Aorta (tissue), 5 donors: ENCODE data around the gene SLMAP. TPM values are rescaled to one million over a fixed set of nuclear protein-coding genes. Genes with fewer than 3 reads are reported as not detected.

Experiments used
- ATAC-seq: fragments of 200-7000 bp; cut with Tn5 transposase; one replicate; pipeline ENCODE4 v1.9.1; 2022; ENCODE audit warnings: moderate library complexity; ENCODE audit not compliant: low FRiP score
- DNase-seq, 2 donors: peaks; one replicate each; pipeline ENCODE4 v3.0.0-alpha.2; 2020
- H3K27ac ChIP-seq, 2 donors: one replicate each; pipeline ENCODE4 v1.5.1; 2013; ENCODE audit warnings: low read length in 2 of 2, mild to moderate bottlenecking in 2 of 2, moderate library complexity in 2 of 2, control low read depth in 1 of 2, inconsistent platforms in 1 of 2, low read depth in 1 of 2
- H3K27me3 ChIP-seq, 2 donors: one replicate each; pipeline ENCODE4 v1.6.1; 2013; ENCODE audit warnings: control low read depth in 1 of 2, low read length in 1 of 2, mild to moderate bottlenecking in 1 of 2, moderate library complexity in 1 of 2; ENCODE audit not compliant: insufficient read depth in 2 of 2, control insufficient read depth in 1 of 2
- H3K36me3 ChIP-seq, 2 donors: one replicate each; pipeline ENCODE4 v1.6.1; 2013; ENCODE audit warnings: control low read depth in 1 of 2, low read length in 1 of 2, mild to moderate bottlenecking in 1 of 2; ENCODE audit not compliant: insufficient read depth in 2 of 2, control insufficient read depth in 1 of 2
- H3K4me1 ChIP-seq, 2 donors: one replicate each; pipeline ENCODE4 v1.6.1; 2013; ENCODE audit warnings: low read length in 2 of 2, control low read depth in 1 of 2, mild to moderate bottlenecking in 1 of 2, moderate library complexity in 1 of 2; ENCODE audit not compliant: insufficient read depth in 2 of 2, control insufficient read depth in 1 of 2
- H3K4me3 ChIP-seq, 2 donors: one replicate each; pipeline ENCODE4 v1.5.1; 2013; ENCODE audit warnings: low read length in 2 of 2, control low read depth in 1 of 2, mild to moderate bottlenecking in 1 of 2
- H3K9me3 ChIP-seq: one replicate; pipeline ENCODE4 v1.6.1; 2013; ENCODE audit warnings: mild to moderate bottlenecking, low read length; ENCODE audit not compliant: control insufficient read depth
- WGBS, 2 donors: extraction: QIAGEN DNeasy Blood & Tissue Kit; methylation state at CpG; one replicate each; pipeline ENCODE4 v1.1.7; 2013; 5-methylcytosine and 5-hydroxymethylcytosine counted together
- intact Hi-C, 2 donors: fragments of 100-400 bp; cut with DNase I; formaldehyde crosslinking; loops; one replicate each; pipeline versions ENCODE4 v1.14.2 to v1.15.0; 2022
- polyA plus RNA-seq, 2 donors: library from polyadenylated mRNA; stranded (reverse); fragments of 200-250 nt; gene quantifications; one replicate each; pipeline ENCODE4 v1.2.3, GENCODE V29; 2013
- total RNA-seq, 2 donors: library from RNA; stranded (reverse); fragmentation: NEBNext Ultra II Directional; extraction: Animal tissue kit (Norgen Biotek cat#: 25700); gene quantifications; one replicate each; pipeline ENCODE4 v1.2.1, GENCODE V29; 2021
- donor health status: healthy with polysubstance abuse.
- donor health status: Bipolar disorder and iron deficiency.
- donor health status: DM: no; HTN: no; CAD: no.
- donor health status: DM: no; HTN: no; CAD: no.
- donor health status: DM: yes; HTN: yes; CAD: no.

SLMAP gene
- total and polyA plus RNA-seq, 4 donors: 81.4 to 546 (median 170) TPM

DNA sequence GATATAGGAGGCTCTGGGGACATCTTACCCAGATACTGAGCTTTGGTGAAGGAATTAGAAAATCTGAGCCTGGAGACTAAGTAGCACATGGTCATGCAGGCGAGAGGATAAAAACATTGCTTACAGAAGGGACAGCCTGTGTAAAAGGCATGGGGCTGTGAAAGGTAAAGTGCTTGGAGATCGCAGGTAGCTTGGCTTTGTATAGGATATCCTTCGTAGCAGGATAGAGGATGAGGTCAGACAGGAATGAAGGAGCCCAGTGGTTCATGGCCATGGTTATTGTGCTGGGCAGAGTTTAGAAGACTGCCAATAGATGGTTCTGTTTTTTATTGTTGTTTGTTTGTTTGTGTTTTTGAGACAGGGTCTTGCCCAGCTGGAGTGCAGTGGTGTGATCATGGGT lies 82.5 kb downstream of the SLMAP start:
- intact Hi-C loops: no loop called here
- 94 to 96% methylated on average over 3 of the region's 3 CpGs for WGBS, 2 donors
- no peak for ATAC-seq

GRCh38 chr3:57840473-57840872 lies 84.4 kb downstream of the SLMAP start:
- no peaks in the 10 kb centered on the region for H3K36me3 ChIP-seq
- DNase-seq (no peak), ATAC-seq (no peak)
- H3K27me3 ChIP-seq: no peaks in the 10 kb centered on the region
- 91 to 96% methylated on average over 1 of the region's 1 CpG for whole genome bisulfite sequencing, 2 donors
- intact Hi-C loops: no loop called here
- no peak overlapping the region for H3K4me3 ChIP-seq
- H3K4me1 ChIP-seq: no peaks in the 10 kb centered on the region
- no peak overlapping the region for H3K27ac ChIP-seq
- H3K9me3 ChIP-seq: no peaks in the 10 kb centered on the region

More for the DNA sequence above, 82.5 kb downstream of the SLMAP start:
- no peak for DNase-seq
- Histone ChIP-seq H3K4me3 (no peak overlapping the region), H3K4me1 (no peaks in the 10 kb centered on the region), H3K9me3 (no peaks in the 10 kb centered on the region), H3K36me3 (no peaks in the 10 kb centered on the region), H3K27ac (no peak overlapping the region), H3K27me3 (no peaks in the 10 kb centered on the region)

DNA sequence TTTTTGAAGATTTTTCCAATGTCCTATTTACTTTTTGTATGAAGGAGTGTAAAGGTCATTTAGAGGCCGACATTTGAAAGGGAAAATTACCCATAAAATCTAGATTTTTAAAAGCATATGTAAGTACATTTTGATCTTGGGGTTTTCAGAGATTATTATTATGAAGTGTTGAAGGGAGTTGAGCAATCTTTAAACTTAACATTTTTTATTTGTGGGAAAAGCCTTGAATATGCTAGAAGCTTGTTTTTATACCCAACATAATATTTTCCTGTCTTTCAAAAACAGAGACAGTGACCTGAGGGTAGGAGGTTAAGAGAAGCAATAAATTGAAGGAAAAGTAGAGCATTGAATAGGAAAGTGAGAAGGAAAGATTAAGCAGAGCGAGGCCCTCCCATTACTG lies 85.7 kb downstream of the SLMAP start:
- DNase-seq (no peak), ATAC-seq (no peak)
- intact Hi-C loops: no loop called here
- H3K36me3 ChIP-seq: no peaks in the 10 kb centered on the region
- H3K27me3 ChIP-seq: no peaks in the 10 kb centered on the region
- no peaks in the 10 kb centered on the region for H3K9me3 ChIP-seq
- no peaks in the 10 kb centered on the region for H3K4me1 ChIP-seq
- 80 to 81% methylated on average over 2 of the region's 2 CpGs for WGBS, 2 donors
- H3K27ac ChIP-seq: no peak overlapping the region
- no peak overlapping the region for H3K4me3 ChIP-seq

- ATAC-seq (no peak), DNase-seq (no peak)
- no peaks in the 10 kb centered on the region for H3K36me3 ChIP-seq
- no peak overlapping the region for H3K4me3 ChIP-seq
- no peaks in the 10 kb centered on the region for H3K4me1 ChIP-seq
- H3K27ac ChIP-seq: no peak overlapping the region
- 88 to 90% methylated on average over 3 of the region's 3 CpGs for WGBS, 2 donors
- intact Hi-C loops: no loop called here
- no peaks in the 10 kb centered on the region for H3K9me3 ChIP-seq
- H3K27me3 ChIP-seq: no peaks in the 10 kb centered on the region
These were observed 92.1 kb downstream of the SLMAP start for GRCh38 chr3:57848177-57848738.

- no peak for DNase-seq
- no peaks in the 10 kb centered on the region for H3K4me1 ChIP-seq
- H3K9me3 ChIP-seq: no peaks in the 10 kb centered on the region
- no peak overlapping the region for H3K27ac ChIP-seq
- intact Hi-C loops: loop anchor here (10.0 kb wide), 3 partner anchors 457 to 747 kb away; partner anchors contain the start of gene IL17RD (in 1 of the 2)
- WGBS, 2 donors: 92 to 93% methylated on average over 6 of the region's 6 CpGs
- H3K36me3 ChIP-seq: no peaks in the 10 kb centered on the region
- no peak for ATAC-seq
- H3K27me3 ChIP-seq: no peaks in the 10 kb centered on the region
- no peak overlapping the region for H3K4me3 ChIP-seq
These were observed 95.2 kb downstream of the SLMAP start for GRCh38 chr3:57851304-57851703.

- intact Hi-C loops: loop anchor here (10.0 kb wide), 3 partner anchors 458 to 748 kb away; partner anchors contain the start of gene IL17RD (in 1 of the 2)
These were observed 96.8 kb downstream of the SLMAP start for GRCh38 chr3:57852896-57853295.

DNA sequence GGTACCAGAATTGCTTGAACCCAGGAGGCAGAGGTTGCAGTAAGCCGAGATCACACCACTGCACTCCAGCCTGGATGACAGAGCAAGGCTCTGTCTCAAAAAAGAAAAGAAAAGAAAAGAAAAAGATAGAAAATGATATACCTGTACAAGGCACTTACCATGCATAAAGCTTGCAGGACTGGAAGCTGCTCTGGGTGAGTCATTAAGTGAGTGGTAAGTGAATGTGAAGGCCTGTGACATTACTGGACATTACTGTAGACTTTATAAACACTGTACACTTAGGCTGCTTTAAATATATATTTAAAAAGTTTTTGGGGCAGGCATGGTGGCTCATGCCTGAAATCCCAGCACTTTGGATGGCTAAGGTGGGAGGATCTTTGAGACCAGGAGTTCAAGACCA lies 99.2 kb downstream of the SLMAP start:
- no peaks in the 10 kb centered on the region for H3K36me3 ChIP-seq
- WGBS, 2 donors: 99 to 100% methylated on average over 1 of the region's 1 CpG
- no peak overlapping the region for H3K27ac ChIP-seq
- no peak overlapping the region for H3K4me3 ChIP-seq
- H3K4me1 ChIP-seq: no peaks in the 10 kb centered on the region
- H3K9me3 ChIP-seq: no peaks in the 10 kb centered on the region
- DNase-seq (no peak), ATAC-seq (no peak)
- H3K27me3 ChIP-seq: no peaks in the 10 kb centered on the region
- intact Hi-C loops: loop anchor here (10.0 kb wide), 3 partner anchors 460 to 750 kb away; partner anchors contain the start of gene IL17RD (in 1 of the 2)

More at GRCh38 chr3:57852896-57853295, 96.8 kb downstream of the SLMAP start:
- ATAC-seq (no peak), DNase-seq (no peak)
- H3K9me3 ChIP-seq: no peaks in the 10 kb centered on the region
- H3K36me3 ChIP-seq: no peaks in the 10 kb centered on the region
- no peak overlapping the region for H3K4me3 ChIP-seq
- 40 to 43% methylated on average over 1 of the region's 1 CpG for WGBS, 2 donors
- H3K4me1 ChIP-seq: no peaks in the 10 kb centered on the region
- no peak overlapping the region for H3K27ac ChIP-seq
- H3K27me3 ChIP-seq: no peaks in the 10 kb centered on the region

DNA sequence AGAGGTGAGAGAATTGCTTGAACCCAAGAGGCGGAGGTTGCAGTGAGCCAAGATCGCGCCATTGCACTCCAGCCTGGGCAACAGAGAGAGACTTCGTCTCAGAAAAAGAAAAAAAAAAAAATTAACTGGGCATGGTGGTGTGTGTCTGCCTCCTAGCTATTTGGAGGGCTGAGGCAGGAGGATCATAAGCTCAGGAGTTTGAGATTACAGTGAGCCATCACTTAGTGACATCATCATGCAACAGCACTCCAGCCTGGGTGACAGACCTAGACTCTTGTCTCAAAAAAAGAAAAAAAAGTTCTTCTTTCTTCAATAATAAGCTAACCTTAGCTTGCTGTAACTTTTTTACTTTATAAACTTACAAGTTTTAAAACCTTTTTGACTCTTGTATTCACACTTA lies 99.8 kb downstream of the SLMAP start:
- ATAC-seq (no peak), DNase-seq (no peak)
- WGBS, 2 donors: 88 to 90% methylated on average over 4 of the region's 4 CpGs
- no peak overlapping the region for H3K4me3 ChIP-seq
- no peaks in the 10 kb centered on the region for H3K4me1 ChIP-seq
- intact Hi-C loops: loop anchor here (10.0 kb wide), 3 partner anchors 461 to 751 kb away; partner anchors contain the start of gene IL17RD (in 1 of the 2)
- no peaks in the 10 kb centered on the region for H3K36me3 ChIP-seq
- no peak overlapping the region for H3K27ac ChIP-seq
- H3K27me3 ChIP-seq: no peaks in the 10 kb centered on the region
- H3K9me3 ChIP-seq: no peaks in the 10 kb centered on the region

DNA sequence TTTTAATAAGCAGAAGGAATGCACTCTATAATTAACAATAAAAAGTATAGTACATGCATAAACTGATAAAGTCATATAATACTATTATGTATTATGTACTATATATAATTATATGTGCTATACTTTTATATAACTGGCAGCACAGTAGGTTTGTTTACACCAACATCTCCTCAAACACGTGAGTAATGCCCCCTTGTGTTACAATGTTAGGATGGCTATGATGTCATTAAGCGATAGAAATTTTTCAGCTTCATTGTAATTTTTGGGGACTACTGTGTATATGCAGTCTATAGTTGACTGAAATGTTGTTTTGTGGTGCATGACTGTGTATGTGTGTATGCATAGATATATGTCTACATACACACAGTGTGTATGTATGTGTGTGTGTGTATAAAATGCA lies 100.6 kb downstream of the SLMAP start:
- Histone ChIP-seq H3K9me3 (no peaks in the 10 kb centered on the region), H3K36me3 (no peaks in the 10 kb centered on the region), H3K4me1 (no peaks in the 10 kb centered on the region), H3K27ac (no peak overlapping the region), H3K27me3 (no peaks in the 10 kb centered on the region), H3K4me3 (no peak overlapping the region)
- 60 to 62% methylated on average over 2 of the region's 2 CpGs for WGBS, 2 donors
- ATAC-seq (no peak), DNase-seq (no peak)
- intact Hi-C loops: loop anchor here (10.0 kb wide), 3 partner anchors 462 to 752 kb away; partner anchors contain the start of gene IL17RD (in 1 of the 2)
